GOT3 (cell line): Measurements from ENCODE around the gene B3GLCT.
"Not testable (repeated sequence)": the region's sequence is repeated elsewhere in the genome, so short reads cannot be mapped to it uniquely, and the experiment has no call there.

ENCODE experiments used
- DNase-seq: peaks from one replicate; lab custom pipeline; 2025; ENCODE audit warnings: mixed read lengths; lab: John Stamatoyannopoulos, UW

B3GLCT gene

DNA sequence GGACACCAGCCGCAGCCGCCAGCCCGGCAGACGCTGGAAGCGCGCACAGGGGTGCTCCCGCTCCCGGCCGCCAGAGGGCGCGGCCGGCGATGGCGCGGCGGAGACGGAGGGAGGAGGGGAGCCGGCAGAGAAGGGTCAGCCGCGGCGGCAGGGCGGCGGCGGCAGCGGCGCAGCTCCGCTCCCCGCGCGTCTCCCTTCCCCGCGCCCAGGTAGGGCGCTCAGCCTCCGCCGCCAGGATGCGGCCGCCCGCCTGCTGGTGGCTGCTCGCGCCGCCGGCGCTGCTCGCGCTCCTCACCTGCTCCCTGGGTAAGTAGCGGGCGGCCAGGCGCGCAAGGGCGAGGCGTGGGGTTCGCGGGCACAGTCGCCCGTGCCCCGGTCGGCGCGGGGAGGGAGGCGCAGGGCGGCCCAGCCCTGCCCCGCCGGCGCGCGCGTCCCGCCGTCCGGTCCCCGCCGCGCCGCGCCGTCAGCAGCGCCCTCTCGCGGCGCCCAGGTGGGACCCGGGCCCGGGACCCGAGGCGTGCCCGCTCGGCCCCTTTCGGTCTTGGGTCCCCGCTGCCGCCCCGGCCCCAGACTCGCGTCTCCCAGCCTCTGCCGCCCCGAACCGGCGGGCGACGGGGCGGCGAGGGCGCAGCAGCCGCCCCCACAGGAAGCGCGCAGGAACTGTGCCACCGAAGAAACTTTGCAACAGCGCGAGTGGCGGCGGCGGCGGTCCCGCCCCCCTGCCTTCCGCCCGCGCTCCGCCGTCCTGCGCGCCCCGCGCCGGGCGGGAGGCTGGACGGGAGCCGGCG is at the start of gene B3GLCT:
Gene B3GLCT (plus strand): TSS at position 127 of the 788 bp plus-strand sequence. CDS start 110 bp downstream, at position 237.
- DNase-seq: peak; percentile 36

DNA sequence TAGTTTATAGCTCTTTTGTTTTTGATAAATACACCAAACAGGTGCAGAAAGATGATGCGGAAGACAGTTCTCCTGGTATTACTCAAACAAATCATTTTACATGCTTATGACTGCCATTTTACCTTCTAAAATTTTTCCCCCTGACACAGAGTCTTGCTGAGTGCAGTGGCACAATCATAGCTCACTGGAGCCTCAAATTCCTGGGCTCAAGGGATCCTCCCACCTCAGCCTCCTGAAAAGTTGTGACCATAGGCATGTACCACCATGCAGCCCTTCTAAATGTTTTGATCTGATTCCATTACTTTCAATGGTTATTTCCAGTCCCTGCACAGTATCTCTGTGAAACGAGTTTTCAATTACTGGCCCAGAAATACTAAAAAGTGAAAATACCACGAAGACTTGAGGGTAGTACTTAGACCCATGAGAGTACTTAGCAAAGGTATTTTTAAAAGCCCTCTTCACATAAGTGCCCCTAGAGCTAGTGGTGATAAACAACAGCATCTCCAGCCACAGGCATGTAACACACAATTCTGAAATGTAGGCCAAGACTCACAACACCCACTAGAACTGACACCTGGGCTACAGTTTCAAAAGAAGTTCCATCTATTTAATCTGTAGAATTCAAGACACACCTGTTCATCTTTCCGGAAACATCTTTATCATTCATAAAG is 49.3 kb upstream of the B3GLCT start:
- no peak for DNase-seq

DNA sequence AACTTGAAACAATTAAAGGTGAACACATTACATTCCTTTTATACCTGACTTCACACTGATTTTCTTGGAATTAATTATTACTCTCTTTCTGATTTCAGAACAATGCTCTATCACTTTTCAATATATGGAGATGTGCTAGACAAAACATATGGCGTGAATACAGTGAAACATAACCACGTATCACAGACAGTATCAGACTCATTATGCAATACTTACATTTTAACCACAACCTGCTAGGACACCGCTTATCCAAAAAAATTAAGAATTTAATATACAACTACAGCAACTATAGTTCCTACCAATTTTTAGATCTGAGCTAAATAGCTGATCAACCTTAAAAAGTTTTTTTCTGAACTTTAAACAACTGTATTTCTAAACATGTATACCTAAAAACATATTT is 47.9 kb upstream of the B3GLCT start:
- no peak for DNase-seq

DNA sequence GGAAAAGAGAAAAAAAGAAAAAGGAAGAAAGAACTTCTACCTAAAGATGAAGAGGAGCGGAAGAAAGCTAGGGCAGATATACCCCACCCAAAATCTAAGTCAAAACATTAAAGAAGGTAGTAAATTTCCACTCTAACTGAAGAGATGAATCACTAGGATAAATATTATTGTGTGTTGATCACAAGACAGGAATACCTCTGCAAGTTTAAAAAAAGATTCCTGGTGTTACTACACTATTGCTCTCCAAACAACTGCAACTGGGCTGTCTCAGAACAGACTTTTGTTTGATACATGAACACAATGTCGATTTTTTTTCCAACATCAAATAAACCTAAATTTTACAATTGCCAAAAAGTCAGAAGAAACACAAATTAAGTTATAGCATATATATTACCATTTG is 44.8 kb upstream of the B3GLCT start:
- DNase-seq: no peak

DNA sequence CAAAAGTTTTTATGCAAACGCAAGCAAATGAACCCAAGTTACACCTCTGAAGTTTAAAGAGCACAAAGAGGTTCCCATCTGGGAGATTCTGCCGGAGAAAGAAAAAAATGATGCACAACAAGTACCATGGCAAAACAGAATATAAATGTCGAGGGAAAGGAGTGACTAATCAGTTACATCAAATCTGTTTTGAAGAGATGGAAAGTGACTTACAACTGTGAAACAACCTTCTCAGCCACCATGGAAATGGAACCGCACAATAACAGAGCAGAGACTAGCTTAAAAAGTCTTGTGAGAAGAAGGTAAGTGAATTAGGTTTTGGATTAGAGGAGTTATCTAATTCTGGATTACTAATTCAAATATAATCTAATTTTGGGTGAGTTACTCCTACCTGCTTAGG is 40.5 kb upstream of the B3GLCT start:
- DNase-seq: no peak

DNA sequence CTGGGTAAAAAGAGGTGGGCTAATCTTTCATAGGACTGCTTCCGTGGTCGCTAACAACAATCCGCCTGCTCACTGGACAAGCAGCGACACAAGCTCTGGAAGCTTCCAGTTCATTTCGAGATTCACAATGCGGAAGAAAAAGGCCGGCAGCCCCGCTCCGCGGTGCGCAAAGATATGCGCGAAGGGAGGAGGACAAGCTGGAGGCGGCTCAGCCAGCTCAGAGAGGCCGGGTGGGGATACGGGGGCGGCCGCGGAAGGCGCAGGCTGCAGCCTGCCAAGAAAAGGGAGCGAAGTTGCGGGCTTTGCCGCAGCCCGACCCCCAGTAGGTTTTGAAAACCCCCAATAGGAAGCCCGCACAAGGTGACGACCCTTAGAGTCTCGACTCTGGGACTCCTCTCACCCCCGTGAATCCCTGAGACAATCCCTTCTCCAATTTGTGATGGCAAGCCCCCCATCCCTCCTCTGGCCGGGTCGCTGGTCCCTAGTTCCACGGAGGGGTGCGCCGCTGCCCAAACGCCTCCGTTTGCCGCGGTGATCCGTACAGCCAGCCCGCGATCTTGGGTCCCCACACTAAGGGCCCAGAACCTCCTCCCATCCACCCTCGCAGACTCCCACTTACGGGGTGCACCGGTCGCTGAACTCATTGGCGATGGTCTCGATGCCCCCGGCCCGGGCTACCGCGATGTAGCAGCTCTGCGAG is 38.8 kb upstream of the B3GLCT start:
- DNase-seq: no peak

DNA sequence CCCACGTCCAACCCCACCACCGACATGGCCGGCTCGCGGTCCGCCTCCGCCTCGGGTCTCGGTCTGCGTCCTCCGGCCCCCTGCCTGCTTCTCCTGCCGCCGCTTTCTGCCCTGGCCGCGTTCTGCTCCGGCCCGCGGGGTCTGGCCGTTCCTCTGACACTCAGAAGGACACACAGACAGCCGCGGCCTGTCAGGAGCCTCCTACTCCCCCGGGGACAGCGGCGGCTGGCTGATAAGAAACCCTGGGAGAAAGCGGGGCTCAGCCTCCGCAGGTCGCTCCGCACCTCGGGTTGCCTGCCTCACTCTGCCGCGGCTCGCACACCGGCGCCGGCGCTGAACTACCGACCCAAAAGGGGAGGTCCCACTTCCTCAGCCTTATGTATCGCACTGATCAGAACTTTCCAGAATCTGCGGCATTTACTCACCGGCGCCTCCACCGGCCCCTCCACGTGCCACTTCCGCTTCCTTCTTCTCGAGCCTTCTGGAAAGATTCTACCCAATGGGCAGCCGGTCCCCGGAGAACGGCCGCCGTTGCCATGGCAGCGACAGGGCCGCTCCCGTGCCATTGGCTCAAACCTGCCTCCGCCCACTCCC is 38.1 kb upstream of the B3GLCT start, which contains the start of gene HSPH1:
Gene HSPH1 (minus strand): TSS at position 348 of the 594 bp plus-strand sequence. CDS start 322 bp downstream, at position 26.
- DNase-seq: peak; percentile 96

DNA sequence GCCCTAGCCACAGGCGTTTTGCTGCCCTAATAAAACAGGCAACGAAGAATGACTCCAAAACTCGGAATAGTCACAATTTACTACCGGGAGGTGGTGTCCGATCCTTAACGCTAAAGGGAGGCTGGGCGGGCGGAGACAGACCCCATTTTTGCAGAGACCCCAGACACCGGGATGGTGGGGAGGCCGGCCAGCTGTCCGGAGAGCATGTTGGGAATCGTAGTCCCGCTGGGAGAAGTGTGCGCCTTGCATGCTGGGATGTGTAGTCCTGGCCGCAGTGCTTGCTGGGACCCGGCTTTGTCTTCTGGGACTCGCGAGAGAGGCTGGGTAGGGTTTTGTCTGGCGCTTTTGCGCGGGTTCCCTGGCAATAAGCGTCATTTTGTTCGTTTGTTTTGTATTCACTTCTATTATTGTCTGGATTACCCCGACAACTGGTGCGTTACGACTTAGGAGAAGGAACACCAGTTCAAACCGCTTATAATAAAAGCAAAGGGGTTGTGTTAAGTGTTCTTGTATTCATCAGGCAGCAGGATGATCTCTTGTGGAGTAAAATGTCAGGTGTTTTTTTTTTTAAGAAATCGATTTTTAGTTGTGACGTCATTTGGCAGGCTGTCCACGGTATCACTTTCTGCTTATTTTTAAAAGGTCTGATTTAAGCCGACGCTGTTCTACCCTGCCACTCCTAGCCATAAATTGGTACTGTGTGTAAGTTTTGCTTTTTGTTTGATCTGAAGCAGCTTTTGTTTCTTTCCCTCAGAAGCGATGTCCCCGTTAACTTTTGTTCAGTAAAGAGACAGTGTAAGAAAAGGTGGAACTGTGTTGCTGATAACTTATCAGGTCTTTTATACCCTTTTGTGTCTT is 37.4 kb upstream of the B3GLCT start:
- DNase-seq: peak; percentile 94

DNA sequence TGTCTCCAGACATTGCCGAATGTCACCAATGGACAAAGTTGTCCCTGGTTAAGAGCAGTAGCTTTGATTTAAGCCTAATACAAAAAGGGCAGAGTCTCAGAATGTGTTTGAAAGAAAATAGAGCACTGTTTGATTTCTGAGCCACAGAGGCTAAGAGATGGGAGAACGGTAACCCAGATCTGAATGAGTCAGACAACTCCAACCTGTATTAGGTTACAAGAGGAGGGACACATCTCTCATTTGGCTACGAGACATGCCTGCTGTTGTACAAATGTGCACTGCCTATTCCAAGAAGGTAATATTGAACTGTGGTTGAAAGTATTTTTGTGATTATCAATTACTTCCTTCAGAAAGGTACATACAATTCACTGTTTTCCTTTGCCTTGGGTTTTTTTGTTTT is 33.2 kb upstream of the B3GLCT start:
- DNase-seq: no peak

DNA sequence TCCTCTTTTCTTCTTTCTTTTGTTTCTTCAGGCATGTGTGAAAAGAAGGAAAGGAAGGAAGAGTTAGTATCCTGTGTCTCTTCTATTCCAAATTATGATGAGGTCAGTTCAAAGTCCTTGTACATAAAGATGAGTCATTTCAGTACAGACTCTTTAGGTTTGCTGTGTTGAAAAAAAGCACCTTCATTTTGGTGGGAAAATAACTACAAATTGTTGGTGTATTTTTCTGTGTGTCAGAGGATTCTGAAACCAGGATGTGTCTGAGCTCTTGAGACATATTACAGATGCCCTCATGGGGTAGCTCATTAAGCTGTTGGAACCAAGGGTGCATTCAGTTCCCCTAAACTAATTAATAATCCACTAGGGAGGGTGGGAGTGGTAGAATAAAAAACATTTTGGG is 32.3 kb upstream of the B3GLCT start:
- no peak for DNase-seq

DNA sequence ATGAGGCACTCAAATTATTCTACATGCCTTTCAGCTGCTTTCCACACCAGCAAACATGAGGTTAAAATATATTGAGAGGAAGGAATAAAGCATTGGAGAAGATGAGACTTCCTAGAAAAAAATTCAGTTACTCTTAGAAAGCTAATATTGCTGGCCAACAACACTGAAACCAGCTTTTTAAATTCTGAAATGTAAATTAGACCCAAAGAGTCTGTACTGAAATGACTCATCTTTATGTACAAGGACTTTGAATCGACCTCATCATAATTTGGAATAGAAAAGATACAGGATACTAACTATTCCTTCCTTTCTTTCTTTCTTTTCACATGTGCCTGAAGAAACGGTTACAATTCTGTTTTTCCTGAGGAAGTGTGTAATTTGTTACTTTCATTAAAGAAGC is 31.6 kb upstream of the B3GLCT start:
- DNase-seq: no peak

DNA sequence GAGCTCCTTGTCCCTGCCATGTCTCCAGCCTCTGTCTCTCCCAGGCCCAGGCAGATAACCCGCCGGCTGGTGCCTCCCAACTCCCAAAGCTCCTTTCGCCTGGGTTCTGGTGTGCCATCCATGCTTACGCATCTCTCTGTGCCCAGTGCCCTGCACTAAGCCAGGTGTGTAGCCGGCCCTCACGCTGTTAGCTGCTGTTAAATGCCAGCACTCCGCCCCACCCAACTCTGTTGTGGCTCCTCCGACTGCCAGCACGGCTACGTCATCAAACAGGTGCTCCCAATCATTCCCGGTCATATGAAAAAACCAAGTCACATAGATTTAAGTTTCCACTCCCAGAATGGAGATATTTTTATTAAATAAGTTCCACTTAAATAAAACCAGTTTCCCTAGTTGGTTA is 31.0 kb upstream of the B3GLCT start:
- no peak for DNase-seq

DNA sequence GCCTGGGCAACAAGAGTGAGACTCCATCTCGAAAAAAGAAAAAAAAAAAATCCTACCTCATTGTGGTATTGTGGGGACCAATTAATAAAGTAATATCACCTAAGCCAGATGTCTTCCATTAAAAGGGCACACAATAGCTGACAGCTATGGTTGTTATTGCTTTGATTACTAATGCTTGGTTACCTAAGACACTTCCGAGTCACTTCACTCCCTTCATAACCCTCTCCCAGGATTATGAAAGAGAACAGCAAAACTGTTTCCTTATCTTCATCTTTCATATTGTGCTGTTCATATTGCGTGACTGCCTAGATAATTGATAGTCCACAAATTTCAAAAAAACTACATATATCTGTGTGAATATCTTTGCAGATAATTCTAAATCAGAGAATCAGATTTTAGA is 27.8 kb upstream of the B3GLCT start:
- no peak for DNase-seq

DNA sequence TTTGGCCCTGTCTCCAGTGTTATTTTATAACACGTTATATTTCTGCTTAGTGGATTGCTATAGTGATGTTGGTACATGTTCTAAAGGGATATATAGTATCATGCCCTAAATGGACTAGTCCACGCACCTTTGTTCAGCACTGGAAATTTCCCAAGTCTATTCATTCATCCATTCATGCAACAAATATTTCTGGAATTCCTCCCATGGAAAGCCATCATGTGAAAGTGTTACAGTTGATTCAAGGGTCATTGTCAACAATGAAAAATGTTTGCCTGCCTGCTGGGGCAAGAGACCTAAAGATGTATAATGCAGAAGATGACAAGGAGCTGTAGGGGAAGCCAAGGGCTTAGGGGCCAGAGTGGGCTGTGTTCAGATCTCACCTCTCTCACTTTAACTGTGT is 27.2 kb upstream of the B3GLCT start:
- no peak for DNase-seq

DNA sequence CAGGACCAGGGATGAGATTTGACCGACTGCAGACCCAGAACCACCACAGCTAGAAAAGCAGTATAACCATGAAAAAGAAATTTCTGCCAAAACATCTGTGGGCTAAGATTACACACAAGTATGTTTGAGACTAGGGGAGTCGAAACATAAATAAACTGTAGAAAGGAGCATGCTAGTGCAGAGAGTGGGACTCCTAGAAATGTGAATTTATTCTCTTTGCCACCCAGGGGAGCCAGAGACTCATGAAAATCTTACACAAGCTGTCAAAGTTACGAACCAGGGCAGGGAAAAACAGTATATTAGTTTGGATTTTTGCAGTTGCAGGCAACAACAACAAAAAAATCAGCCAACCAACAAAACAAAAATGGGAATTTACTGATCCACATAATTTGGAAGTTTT is 25.8 kb upstream of the B3GLCT start:
- no peak for DNase-seq

DNA sequence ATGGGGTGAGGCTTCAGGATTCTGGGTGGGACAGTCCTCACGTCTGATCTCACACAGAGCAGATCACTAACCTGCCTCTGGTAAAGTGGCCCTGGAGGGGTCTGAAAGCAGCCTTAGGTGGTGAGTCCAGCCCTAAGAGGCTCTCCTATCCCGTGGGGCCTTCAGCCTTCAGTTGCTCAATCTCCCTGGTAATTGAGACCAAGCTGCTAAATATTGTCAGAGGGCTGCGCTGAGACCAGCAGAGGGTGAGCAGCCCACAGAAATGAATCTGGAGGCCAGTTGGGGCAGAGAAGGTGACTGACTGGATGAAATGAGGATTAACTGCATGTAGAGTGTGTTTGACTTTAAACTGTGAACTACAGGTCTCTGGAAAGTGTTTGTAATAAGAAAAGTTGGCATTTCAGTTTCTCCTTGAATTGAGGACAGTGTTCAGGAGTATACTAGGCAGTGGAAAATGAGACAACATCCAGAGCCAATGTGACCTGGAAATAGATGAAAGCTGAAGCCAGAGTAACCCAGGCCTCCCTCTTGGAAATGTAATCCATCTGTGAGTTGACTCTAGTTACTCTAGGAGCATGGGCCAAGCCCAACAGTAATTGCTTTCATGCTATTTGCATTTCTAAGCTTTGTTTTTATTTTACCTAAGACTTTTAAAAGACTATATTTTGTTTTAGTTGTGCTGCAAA is 23.8 kb upstream of the B3GLCT start:
- DNase-seq: no peak

DNA sequence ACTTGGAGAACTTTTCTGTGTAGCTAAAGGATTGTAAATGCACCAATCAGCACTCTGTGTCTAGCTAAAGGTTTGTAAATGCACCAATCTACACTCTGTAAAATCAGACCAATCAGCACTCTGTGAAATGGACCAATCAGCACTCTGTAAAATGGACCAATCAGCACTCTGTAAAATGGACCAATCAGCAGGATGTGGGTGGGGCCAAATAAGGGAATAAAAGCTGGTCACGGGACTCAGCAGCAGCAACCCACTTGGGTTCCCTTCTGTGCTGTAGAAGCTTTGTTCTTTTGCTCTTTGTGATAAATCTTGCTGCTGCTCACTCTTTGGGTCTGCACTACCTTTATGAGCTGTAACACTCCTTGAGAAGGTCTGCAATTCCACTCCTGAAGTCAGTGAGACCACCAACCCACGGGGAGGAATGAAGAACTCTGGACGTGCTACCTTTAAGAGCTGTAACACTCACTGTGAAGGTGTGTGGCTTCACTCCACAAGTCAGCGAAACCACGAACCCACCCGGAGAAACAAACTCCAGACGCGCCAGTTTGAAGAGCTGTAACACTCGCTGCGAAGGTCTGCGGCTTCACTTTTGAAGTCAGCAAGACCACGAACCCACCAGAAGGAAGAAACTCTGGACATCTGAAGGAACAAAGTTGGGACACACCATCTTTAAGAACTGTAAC is 21.8 kb upstream of the B3GLCT start:
- not testable (repeated sequence) for DNase-seq

DNA sequence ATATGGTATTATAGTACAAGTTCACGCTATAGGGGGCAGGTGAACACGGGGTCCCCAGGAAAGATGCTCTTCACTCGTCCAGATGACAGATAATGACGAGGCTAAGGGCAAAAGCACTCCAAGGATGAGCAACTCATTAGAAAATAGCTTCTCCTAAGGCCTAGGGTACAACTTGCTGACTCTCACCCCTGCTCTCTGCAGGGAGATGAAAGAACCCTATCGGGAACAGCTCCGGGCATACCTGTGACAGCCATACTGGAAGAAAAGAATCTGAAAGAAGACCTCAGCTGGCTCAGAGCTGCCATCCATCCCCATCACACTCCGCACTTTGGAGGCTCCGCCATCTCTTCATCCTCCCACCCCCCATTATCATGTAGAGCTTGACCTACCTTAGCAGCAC is 20.5 kb upstream of the B3GLCT start:
- DNase-seq: no peak

DNA sequence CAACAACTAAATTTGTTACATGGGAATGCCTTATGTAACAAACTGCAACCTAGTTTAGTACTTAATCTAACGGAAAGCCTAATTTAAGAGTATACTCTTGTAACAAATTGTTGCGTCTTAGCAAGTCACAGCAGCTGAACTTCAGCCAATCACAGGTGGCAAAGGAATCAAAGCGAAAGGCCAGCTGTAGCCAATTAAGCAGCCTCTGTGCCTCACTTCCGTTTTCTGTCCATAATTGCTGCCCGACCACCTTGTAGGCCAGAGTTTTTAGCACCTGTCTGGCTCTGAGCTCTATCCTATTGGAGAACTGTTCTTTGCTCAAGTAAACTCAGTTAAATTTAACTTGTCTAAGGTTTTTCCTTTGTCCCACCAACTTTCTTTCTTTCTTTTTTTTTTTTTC is 20.0 kb upstream of the B3GLCT start:
- DNase-seq: no peak

DNA sequence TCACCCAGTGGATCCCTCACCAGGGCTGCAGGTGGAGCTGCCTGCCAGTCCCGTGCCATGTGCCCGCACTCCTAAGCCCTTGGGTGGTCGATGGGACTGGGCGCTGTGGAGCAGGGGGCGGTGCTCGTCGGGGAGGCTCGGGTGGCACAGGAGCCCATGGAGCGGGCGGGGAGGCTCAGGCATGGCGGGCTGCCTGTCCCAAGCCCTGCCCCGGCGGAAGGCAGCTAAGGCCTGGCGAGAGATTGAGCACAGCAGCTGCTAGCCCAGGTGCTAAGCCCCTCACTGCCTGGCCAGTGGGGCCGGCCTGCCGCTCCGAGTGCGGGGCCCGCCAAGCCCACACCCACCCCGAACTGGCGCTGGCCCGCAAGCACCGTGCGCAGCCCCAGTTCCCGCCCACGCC is 16.8 kb upstream of the B3GLCT start:
- DNase-seq: no peak
